Measurements from ENCODE around the gene VSX2. TPM values are rescaled to one million over a fixed set of nuclear protein-coding genes. Genes with fewer than 3 reads are reported as not detected.

The VSX2 gene
- not detected in 5 replicates for total RNA-seq (2022; extraction: Qiagen RNA extraction; ENCODE audit: low read depth)

GRCh38 chr14:74238974-74239847 lies at the start of gene VSX2:
Gene VSX2 (plus strand): TSS chr14:74239449. CDS start chr14:74239562, 113 bp downstream.

DNA sequence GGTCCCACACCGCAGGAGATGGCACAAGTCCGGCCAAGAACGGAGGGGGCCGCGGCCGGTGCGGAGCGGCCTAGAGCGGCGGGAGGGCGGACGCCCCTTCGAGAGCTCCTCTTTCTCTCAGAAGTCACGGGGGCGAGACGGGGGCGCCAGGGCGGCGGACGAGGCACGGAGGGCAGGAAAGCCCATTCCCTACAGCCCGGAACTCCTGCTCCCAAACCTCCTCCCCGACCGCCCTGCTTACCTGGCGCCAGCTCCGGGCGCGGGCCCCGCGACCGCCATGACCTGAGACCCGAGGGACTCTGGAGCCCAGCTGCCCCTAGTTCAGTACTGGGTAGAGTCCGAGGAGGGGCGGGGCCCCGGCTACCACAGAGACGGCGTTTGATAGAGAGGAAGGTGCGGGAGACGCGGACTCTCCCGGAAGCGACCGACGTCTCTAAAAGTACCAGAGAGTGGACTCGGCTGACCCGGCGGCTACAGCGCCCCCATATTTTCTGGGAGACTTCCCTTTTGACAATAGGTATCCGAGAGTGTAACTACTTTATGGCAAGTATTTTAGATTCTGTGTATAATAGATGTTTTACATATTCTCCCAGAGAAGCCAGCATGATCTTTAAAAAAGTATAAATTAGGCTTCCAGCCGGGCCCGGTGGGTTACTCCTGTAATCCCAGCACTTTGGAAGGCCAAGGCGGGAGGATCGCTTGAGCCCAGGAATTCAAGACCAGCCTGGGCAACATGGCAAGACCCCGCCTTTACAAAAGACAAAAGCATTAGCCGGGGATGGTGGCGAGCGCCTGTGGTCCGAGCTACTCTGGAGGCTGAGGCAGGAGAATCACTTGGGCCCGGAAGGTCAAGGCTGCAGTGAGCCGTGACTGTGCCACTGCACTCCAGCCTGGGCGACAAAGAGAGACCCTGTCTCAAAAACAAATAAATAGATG lies 63.7 kb downstream of the VSX2 start, which contains the start of gene ABCD4:
ABCD4 (minus strand) TSS at position 301 of the 936 bp plus-strand sequence; CDS start at position 279, 22 bp downstream.

Other genes with a start within 250 kb of the VSX2 start
- 5.6 to 7.3 TPM (median 6.1 TPM) in 5 replicates for gene ENTPD5, start 220.2 kb upstream of the VSX2 start, total RNA-seq (2022; extraction: Qiagen RNA extraction; ENCODE audit: low read depth)
- 2.7 to 4.6 TPM (median 3.0 TPM) in 5 replicates for gene BBOF1, start 220.1 kb upstream of the VSX2 start, total RNA-seq (2022; extraction: Qiagen RNA extraction; ENCODE audit: low read depth)
- 1.9 to 2.7 TPM (median 2.3 TPM) in 5 replicates for gene ALDH6A1, start 155.0 kb upstream of the VSX2 start, total RNA-seq (2022; extraction: Qiagen RNA extraction; ENCODE audit: low read depth)
- gene LIN52, start 154.5 kb upstream of the VSX2 start, total RNA-seq (2022; extraction: Qiagen RNA extraction; ENCODE audit: low read depth), result 4.1 to 6.6 TPM (median 4.6 TPM) in 5 replicates
- gene ABCD4, start 63.5 kb downstream of the VSX2 start, total RNA-seq (2022; extraction: Qiagen RNA extraction; ENCODE audit: low read depth), result 31.0 to 36.9 TPM (median 34.4 TPM) in 5 replicates
- gene VRTN, start 109.0 kb downstream of the VSX2 start, total RNA-seq (2022; extraction: Qiagen RNA extraction; ENCODE audit: low read depth), result not detected in 5 replicates
- not detected in 5 replicates for gene SYNDIG1L, start 186.8 kb downstream of the VSX2 start, total RNA-seq (2022; extraction: Qiagen RNA extraction; ENCODE audit: low read depth)